ENCODE data around the gene NCEH1. TPM values are rescaled to one million over a fixed set of nuclear protein-coding genes. Genes with fewer than 3 reads are reported as not detected.
A peak's percentile ranks its signal among the peaks of the same experiment; 100 is the strongest.

The NCEH1 gene
- total RNA-seq, 1 donor = 21.1 TPM

GRCh38 chr3:172692751-172693338, 18.0 kb downstream of the NCEH1 start:
- no peak for DNase-seq (ENCODE audit: low read depth)
- TF ChIP-seq CTCF (IDR thresholded peaks at IDR 0.05; ENCODE audit: insufficient read depth, low read length) = no peak
- H3K4me3 ChIP-seq (ENCODE audit: low read depth, low read length) = no peak overlapping the region

GRCh38 chr3:172690936-172691335, 19.9 kb downstream of the NCEH1 start:
- H3K4me3 ChIP-seq (ENCODE audit: low read depth, low read length) = no peak overlapping the region
- DNase-seq (ENCODE audit: low read depth) = no peak
- TF ChIP-seq CTCF (IDR thresholded peaks at IDR 0.05; ENCODE audit: insufficient read depth, low read length) = no peak

- no peak for TF ChIP-seq CTCF (IDR thresholded peaks at IDR 0.05; ENCODE audit: insufficient read depth, low read length)
- H3K4me3 ChIP-seq (ENCODE audit: low read depth, low read length) = no peak overlapping the region
- no peak for DNase-seq (ENCODE audit: low read depth)
These were observed 22.3 kb downstream of the NCEH1 start for GRCh38 chr3:172688588-172688987.

- no peak overlapping the region for H3K4me3 ChIP-seq (ENCODE audit: low read depth, low read length)
- no peak for TF ChIP-seq CTCF (IDR thresholded peaks at IDR 0.05; ENCODE audit: insufficient read depth, low read length)
- DNase-seq (ENCODE audit: low read depth) = no peak
These were observed 23.4 kb downstream of the NCEH1 start for GRCh38 chr3:172687501-172687900.

GRCh38 chr3:172685331-172686214, 25.3 kb downstream of the NCEH1 start:
- no peak for TF ChIP-seq CTCF (IDR thresholded peaks at IDR 0.05; ENCODE audit: insufficient read depth, low read length)
- peak; percentile 41 for DNase-seq (ENCODE audit: low read depth)
- no peak overlapping the region for H3K4me3 ChIP-seq (ENCODE audit: low read depth, low read length)

- no peak for TF ChIP-seq CTCF (IDR thresholded peaks at IDR 0.05; ENCODE audit: insufficient read depth, low read length)
These were observed 30.2 kb downstream of the NCEH1 start for GRCh38 chr3:172680684-172681083.

More at GRCh38 chr3:172680684-172681083, 30.2 kb downstream of the NCEH1 start:
- H3K4me3 ChIP-seq (ENCODE audit: low read depth, low read length) = no peak overlapping the region
- no peak for DNase-seq (ENCODE audit: low read depth)
